Muscle layer of duodenum (tissue), 2 donors: ENCODE results near the gene TARS1.
A peak's percentile ranks its signal among the peaks of the same experiment; 100 is the strongest.
"Not testable (repeated sequence)": the region's sequence is repeated elsewhere in the genome, so short reads cannot be mapped to it uniquely, and the experiment has no call there.

Source experiments
- H3K27ac ChIP-seq: one replicate; pipeline ENCODE4 v1.7.0; 2013; ENCODE audit warnings: mild to moderate bottlenecking, low read length
- H3K27me3 ChIP-seq: one replicate; pipeline ENCODE4 v1.7.0; 2013; ENCODE audit warnings: low read depth, mild to moderate bottlenecking, control low read depth, low read length
- H3K36me3 ChIP-seq, 2 donors: one replicate each; pipeline ENCODE4 v1.7.0; 2013; ENCODE audit warnings: low read length in 2 of 2, control low read depth in 1 of 2, mild to moderate bottlenecking in 1 of 2; ENCODE audit not compliant: insufficient read depth in 2 of 2, control insufficient read depth in 1 of 2
- H3K4me1 ChIP-seq, 2 donors: one replicate each; pipeline ENCODE4 v1.7.0; 2013; ENCODE audit warnings: low read length in 2 of 2, mild to moderate bottlenecking in 2 of 2, control low read depth in 1 of 2, moderate library complexity in 1 of 2; ENCODE audit not compliant: insufficient read depth in 2 of 2, control insufficient read depth in 1 of 2
- H3K4me3 ChIP-seq, 2 donors: one replicate each; pipeline ENCODE4 v1.7.0; 2013; ENCODE audit warnings: low read length in 2 of 2, low read depth in 1 of 2, mild to moderate bottlenecking in 1 of 2
- H3K9me3 ChIP-seq, 2 donors: one replicate each; pipeline ENCODE4 v1.7.0; 2013; ENCODE audit warnings: low read length in 2 of 2, control low read depth in 1 of 2, mild to moderate bottlenecking in 1 of 2; ENCODE audit not compliant: control insufficient read depth in 1 of 2
- donor health status: healthy.

The TARS1 gene

GRCh38 chr5:33417632-33418031 is 23.1 kb upstream of the TARS1 start:
- Histone ChIP-seq H3K27ac (no peak overlapping the region), H3K9me3 (no peaks in the 10 kb centered on the region), H3K4me3 (no peak overlapping the region), H3K4me1 (peaks cover 4% of the 10 kb centered on the region in 2 donors), H3K36me3 (no peaks in the 10 kb centered on the region), H3K27me3 (no peaks in the 10 kb centered on the region)

GRCh38 chr5:33420946-33421345 is 19.8 kb upstream of the TARS1 start:
- Histone ChIP-seq H3K9me3 (no peaks in the 10 kb centered on the region), H3K4me1 (peaks cover 4% of the 10 kb centered on the region in 2 donors), H3K4me3 (no peak overlapping the region), H3K27ac (no peak overlapping the region), H3K36me3 (no peaks in the 10 kb centered on the region), H3K27me3 (no peaks in the 10 kb centered on the region)

- H3K27me3 ChIP-seq = no peaks in the 10 kb centered on the region
- H3K27ac ChIP-seq = no peak overlapping the region
- peaks cover 4% of the 10 kb centered on the region in 2 donors for H3K4me1 ChIP-seq
- no peak overlapping the region for H3K4me3 ChIP-seq
- H3K36me3 ChIP-seq = no peaks in the 10 kb centered on the region
- no peaks in the 10 kb centered on the region for H3K9me3 ChIP-seq
Observed at GRCh38 chr5:33422191-33422590, 18.6 kb upstream of the TARS1 start.

- H3K27me3 ChIP-seq = no peaks in the 10 kb centered on the region
- H3K4me3 ChIP-seq = no peak overlapping the region
- no peaks in the 10 kb centered on the region for H3K36me3 ChIP-seq
- peaks cover 4% of the 10 kb centered on the region in 2 donors for H3K4me1 ChIP-seq
- H3K9me3 ChIP-seq = no peaks in the 10 kb centered on the region
- no peak overlapping the region for H3K27ac ChIP-seq
Observed at GRCh38 chr5:33423018-33423630, 17.6 kb upstream of the TARS1 start.

GRCh38 chr5:33425314-33425713 is 15.5 kb upstream of the TARS1 start:
- Histone ChIP-seq H3K27ac (no peak overlapping the region), H3K36me3 (no peaks in the 10 kb centered on the region), H3K27me3 (no peaks in the 10 kb centered on the region), H3K4me3 (no peak overlapping the region), H3K9me3 (no peaks in the 10 kb centered on the region), H3K4me1 (peaks cover 4% of the 10 kb centered on the region in 2 donors)

GRCh38 chr5:33430983-33431382 is 9.8 kb upstream of the TARS1 start:
- H3K9me3 ChIP-seq = no peaks in the 10 kb centered on the region
- no peak overlapping the region for H3K27ac ChIP-seq
- H3K27me3 ChIP-seq = no peaks in the 10 kb centered on the region
- H3K4me3 ChIP-seq = no peak overlapping the region
- no peaks in the 10 kb centered on the region for H3K4me1 ChIP-seq
- H3K36me3 ChIP-seq = no peaks in the 10 kb centered on the region

- Histone ChIP-seq H3K4me3 (no peak overlapping the region), H3K4me1 (no peaks in the 10 kb centered on the region), H3K36me3 (no peaks in the 10 kb centered on the region), H3K9me3 (no peaks in the 10 kb centered on the region), H3K27ac (no peak overlapping the region), H3K27me3 (no peaks in the 10 kb centered on the region)
Observed at GRCh38 chr5:33432656-33433055, 8.1 kb upstream of the TARS1 start.

GRCh38 chr5:33433303-33434240 is 7.2 kb upstream of the TARS1 start:
- Histone ChIP-seq H3K27me3 (no peaks in the 10 kb centered on the region), H3K27ac (no peak overlapping the region), H3K9me3 (no peaks in the 10 kb centered on the region), H3K36me3 (no peaks in the 10 kb centered on the region), H3K4me3 (no peak overlapping the region), H3K4me1 (no peaks in the 10 kb centered on the region)

- H3K27ac ChIP-seq, H3K9me3 ChIP-seq, H3K36me3 ChIP-seq: not testable (repeated sequence)
Observed at GRCh38 chr5:33435893-33436490, 4.8 kb upstream of the TARS1 start.

GRCh38 chr5:33438996-33439395 is 1.8 kb upstream of the TARS1 start:
- Histone ChIP-seq H3K27ac (no peak overlapping the region), H3K27me3 (no peaks in the 10 kb centered on the region), H3K4me3 (peak overlapping the region in 1 of 2 donors; percentile 99)

More at GRCh38 chr5:33435893-33436490, 4.8 kb upstream of the TARS1 start:
- not testable (repeated sequence) for H3K4me3 ChIP-seq, H3K4me1 ChIP-seq, H3K27me3 ChIP-seq

GRCh38 chr5:33439905-33440481 is 772 bp upstream of the TARS1 start:
- Histone ChIP-seq H3K9me3 (no peaks in the 10 kb centered on the region), H3K4me1 (peaks cover 0 to 19% of the 10 kb centered on the region in 2 donors), H3K4me3 (peak overlapping the region; percentile 83 to 99), H3K36me3 (peaks cover 0 to 12% of the 10 kb centered on the region in 2 donors), H3K27ac (peak overlapping the region; percentile 98), H3K27me3 (no peaks in the 10 kb centered on the region)

More at GRCh38 chr5:33438996-33439395, 1.8 kb upstream of the TARS1 start:
- Histone ChIP-seq H3K9me3 (no peaks in the 10 kb centered on the region), H3K36me3 (peaks cover 0 to 12% of the 10 kb centered on the region in 2 donors), H3K4me1 (peaks cover 0 to 19% of the 10 kb centered on the region in 2 donors)
